Stimulated activated CD4-positive, alpha-beta T cell treated with anti-CD3 and anti-CD28 coated beads, TNF-alpha, amount 100 ng/mL, for 24 hours (primary cell): ENCODE data around the gene ROCK1.

Experiments used
- DNase-seq, 3 experiments: peaks; one replicate each; pipeline ENCODE4 v3.0.0-alpha.2; 2020; ENCODE audit warnings: low read depth in 3 of 3

ROCK1 gene

DNA sequence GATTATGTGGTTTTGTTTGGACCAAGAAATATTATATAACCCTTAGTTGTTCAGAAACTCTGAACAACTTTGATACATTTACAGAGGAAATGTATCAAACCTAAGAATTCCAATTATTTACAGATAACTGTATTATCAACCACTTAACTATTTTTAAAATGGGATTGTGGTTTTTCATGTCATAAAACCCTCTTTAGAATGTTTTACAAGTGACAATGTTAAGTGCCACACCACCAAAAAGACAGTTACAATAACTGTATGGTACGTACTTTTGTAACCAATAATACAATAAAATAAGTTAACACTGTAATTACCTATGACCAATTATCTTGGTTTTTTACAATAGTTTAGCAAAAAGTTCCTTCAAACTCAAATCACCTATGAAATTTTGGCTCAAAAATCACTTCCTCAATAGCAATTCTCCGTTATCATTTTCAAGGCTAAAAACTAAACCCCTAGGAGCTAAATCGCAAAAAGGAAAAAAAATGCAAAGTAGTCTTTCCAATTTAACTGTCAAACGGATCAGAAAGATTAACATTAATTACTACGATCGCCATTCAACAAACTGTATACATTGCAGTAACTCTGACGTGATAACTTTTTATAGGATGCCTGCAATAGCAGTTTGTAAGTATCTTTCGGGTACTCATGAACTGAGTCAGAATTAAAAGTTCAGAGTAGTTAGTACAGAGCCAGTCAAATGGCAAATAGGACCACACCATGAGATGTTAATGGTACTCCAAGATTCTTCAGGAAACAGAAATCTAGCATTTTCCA, 1.5 kb downstream of the ROCK1 start:
- DNase-seq: no peak

DNA sequence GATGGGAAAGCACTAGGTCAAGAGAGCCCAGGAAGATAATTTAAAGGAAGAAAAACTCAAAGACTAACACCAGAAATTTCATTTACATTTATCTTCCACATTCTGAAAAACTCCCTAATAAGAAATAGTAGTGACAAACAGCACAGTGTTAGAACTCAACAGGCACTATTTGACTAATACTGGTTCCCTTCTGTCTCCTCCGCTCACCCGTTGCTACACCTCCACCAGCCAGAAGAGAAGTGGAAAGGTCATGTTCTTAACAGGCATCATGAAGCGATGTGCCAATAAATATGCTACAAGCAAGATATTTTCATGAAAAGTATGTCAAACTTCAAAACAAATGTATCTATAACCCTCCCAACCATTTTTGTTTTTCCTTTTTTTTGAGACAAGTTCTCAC, 5.7 kb downstream of the ROCK1 start:
- no peak for DNase-seq

DNA sequence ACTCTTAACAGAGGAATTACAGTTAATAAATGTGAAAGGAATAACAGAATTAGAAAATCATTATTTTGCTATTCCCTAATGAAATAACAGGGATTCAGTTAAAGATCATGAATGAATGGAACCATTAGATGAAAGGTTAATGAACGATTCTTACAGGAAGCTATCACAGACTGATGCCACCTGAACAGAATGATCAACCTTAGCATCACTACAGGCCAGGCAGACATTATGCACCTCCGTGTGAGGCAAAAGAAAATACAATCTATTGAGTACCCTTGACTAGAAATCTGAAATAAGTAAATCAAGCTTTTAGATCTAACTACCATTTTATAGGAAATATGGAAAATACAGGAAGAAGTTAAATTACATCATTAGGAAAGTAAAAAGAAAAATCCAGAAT, 10.4 kb downstream of the ROCK1 start:
- no peak for DNase-seq

DNA sequence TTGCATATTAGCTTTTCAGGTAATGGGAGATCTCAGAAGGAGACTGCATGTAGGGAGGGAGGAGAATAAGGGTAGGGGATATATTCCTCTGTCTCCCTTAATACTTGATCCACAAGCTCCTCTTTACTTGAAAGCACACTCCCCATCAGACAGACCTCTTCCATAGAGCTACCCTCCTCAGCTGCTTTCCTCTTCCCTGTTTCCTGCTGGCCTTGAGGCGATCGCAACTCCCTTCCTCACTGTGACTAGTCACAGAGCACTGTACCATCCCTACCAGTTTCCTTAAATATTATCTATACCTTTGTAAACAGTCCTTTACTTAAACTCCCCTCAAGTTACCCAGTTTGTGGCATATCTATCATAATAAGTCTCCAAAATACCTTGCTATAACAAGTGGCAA, 10.9 kb downstream of the ROCK1 start:
- DNase-seq: no peak

DNA sequence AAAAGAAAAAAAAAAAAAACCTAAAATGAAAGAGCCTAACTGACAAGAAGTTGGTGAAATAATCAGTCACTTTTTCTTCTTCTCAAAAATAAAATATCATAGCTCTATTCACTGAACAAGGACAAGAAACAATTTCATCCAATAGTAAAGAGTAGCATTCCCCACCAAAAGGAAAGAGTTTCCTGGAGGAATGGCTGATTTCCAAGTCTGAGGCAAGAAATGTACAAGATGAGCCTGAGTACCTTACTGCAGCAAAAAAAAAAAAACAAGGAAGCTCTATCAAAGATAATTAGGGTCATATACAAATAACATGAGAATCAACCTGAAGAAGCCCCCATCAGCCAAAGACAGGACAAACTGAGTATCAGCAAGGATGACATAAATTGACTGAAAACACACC, 11.5 kb downstream of the ROCK1 start:
- no peak for DNase-seq

DNA sequence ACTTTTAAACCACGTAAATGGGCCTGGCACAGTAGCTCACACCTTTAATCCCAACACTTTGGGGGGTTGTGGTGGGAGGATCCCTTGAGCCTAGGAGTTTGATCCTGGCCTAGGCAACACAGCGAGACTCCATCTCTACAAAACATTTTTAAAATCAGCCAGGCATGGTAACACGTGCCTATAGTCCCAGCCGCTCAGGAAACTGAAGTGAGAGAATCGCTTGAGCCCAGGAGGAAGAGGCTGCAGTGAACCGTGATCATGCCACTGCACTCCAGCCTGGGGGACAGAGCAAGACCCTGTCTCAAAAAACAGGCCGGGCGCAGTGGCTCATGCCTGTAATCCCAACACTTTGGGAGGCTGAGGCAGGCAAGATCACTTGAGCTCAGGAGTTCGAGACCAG, 12.2 kb downstream of the ROCK1 start:
- no peak for DNase-seq

DNA sequence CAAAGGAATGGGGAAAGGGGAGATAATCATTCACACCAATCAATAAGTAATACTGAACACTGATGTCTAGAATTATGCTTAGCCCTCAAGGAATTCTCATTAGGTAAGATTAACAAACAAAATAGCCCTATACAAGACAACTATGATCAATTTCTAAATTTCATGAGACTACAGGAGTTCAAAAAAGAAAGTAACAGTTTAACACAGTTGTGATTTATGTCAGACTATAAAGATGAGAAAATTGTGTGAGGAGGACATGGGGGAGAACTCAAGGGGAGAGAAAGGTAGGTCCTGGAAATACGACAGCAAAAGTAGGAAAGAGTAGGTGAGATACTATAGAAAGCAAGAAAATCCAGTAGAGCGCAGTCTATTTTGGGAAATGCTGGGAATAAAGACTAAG, 14.9 kb downstream of the ROCK1 start:
- DNase-seq: no peak

DNA sequence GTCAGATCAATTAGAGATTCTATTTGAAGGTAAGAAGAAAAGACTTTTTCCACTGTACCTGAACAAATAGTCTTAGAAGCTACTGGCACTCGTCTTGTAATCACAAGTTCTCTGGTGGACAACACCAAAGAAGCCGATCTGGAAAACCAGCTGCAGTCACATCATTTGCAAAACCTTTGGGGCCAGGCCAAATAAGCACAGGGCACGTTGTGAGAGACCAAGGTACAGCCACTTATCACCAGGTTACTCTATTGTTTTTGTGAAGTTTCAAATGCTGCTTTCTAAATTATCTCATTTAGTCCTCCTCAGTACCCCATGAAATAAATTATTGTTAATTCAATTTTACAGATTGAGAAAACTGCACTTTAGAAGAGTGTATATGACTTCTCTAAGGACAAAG, 18.5 kb downstream of the ROCK1 start:
- no peak for DNase-seq

DNA sequence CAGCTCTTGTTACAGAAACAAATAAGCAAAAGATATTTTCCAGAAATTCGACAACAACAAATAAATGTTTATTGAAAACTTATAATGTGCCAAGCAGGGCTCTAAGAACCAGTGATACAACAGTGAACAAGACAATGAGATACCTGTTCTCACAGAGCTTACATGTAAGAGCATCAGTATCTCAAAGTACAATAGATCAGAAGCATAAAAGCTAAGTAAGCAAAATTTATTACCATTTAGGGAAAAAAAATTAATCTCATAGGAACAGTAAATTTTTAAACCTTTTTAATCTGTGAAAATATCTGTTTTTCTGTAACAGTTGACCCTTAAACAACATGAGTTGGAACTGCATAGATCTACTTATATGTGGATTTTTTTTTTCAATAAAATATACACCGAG, 20.9 kb downstream of the ROCK1 start:
- DNase-seq: no peak

DNA sequence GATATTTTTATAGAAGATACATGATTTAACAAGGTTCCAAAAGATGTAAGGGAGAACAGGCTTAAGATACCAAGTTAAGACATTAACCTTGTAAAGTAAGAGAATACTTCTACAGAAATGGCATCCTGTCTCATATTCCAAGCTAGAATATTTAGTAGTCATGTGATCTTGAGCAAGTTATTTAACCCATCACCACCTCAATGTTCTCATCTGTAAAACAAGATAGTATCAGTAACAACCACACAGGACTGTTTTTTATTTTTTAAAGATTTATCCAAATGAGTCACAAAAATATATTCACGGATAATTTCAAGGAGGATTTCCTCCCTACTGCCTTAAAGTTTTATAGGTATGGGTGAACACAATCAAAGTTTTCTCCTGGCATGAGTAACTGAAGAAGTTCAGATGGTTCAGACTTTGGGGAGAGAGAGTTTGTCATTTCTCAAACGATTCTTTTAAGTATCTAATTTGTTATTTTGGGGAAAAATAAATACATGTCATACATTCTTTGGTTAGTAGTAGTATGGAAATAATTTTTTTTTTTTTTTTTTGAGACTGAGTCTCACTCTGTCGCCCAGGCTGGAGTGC, 25.9 kb downstream of the ROCK1 start:
- no peak for DNase-seq

DNA sequence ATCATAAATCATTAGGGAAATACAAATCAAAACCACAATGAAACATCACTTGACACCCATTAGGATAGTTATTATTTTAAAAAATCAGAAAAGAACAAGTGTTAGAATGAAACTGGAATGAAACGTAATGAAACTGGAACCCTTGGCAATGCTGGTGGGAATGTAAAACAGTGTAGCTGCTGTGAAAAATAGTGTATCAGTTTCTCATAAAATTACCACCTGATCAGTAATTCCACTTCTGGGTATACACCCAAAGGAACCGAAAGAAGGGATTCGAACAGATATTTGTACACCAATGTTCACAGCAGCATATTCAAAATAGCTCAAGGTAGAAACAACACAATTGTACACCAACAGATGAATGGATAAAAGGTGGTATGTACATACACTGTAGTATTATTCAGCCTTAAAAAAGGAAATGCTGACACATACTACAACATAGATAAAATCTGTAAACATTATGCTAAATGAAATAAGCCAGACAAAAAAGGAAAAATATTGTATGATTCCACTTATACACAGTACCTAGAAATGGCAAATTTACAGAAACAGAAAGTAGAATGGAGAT, 27.0 kb downstream of the ROCK1 start:
- DNase-seq: no peak

DNA sequence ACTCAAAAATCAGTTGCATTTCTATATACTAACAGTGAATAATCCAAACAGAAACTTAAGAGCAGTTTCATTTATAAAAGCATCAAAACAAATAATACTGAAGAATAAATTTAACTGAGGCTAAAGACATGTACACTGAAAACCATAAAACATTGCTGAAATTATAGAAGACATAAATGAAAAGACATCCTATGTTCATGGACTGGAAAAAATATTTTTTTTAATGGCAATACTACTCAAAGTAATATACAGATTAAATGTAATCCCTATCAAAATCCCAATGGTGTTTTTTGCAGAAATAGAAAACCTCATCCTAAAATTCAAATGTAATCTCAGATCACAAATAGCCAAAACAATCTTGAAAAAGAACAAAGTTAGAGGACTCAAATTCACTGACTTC, 28.6 kb downstream of the ROCK1 start:
- DNase-seq: no peak

DNA sequence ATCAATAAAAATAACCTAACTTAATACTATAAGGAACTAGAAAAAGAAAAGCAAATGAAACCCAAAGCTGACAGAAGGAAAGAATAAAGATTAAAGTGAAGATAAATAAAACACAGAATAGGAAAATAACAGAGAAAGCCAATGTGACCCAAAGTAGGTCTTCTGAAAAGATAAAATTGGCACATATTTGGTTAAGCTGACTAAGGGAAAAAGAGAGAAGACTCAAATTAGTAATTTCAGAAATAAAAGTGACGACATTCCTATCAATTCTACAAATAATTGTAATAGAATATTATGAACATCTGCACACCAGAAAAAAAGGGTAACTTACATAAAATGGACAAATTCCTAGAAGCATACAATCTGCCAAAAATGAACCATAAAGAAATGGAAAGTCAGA, 30.2 kb downstream of the ROCK1 start:
- no peak for DNase-seq

DNA sequence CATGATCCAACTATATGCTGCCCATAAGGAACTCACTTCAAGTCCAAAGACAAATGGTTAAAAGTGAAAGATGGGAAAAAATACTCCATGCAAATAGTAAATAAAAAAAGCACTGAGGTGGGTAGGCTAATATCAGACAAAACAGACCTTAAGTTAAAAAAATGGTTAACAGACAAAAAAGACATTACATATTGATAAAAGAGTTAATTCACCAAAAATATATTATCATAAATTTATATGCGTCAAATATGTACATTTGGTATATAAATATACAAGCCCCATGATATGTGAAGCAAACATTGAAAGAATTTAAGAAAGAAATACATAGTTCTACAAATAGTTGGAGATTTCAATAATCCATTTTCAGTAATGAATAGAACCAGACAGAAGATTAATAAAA, 31.0 kb downstream of the ROCK1 start:
- no peak for DNase-seq

DNA sequence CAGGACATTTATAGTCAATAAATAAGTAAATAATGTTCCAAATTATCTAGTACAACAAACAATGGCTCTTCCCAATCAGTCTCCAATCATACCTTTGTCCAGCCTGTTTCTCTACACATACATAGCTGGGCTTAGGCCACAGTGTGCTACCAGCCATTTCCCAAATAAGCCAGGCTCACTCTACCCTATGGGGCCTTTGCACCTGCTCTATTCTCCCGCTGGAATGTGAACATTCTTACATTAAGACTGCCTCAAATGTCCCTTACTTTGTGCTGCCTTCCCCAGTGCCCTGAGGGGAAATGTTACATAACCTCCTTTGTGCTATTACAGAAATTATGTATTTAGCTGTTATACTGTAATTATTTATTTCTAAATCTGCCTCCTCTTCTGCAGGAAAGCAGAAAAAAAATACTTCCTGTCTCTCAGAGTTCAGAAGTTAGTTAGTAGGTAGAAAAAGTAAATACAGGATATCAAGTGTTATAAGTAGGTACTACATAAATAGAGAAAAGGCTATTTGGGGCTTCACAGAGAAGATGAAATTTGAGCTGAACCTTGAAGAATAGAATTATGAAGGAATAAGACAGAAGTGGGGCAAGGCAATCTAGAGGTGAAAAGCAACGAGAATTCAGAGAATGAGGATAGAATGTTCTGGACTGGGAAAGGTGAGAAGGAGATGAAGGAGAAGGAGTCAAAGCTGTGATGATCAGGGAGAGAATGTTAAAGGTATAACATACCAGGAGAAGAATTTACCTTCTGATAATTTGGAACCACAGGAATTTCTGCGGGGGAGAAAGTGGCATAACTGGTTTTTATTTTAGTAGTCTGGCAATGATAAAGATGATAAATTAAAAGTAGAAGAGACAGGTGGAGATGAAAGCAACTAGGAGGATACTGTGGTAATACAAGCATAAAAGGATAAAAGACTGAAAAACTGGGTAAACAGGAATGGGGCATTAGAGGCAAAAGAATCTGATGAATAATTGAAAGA, 37.0 kb downstream of the ROCK1 start:
- DNase-seq: no peak

DNA sequence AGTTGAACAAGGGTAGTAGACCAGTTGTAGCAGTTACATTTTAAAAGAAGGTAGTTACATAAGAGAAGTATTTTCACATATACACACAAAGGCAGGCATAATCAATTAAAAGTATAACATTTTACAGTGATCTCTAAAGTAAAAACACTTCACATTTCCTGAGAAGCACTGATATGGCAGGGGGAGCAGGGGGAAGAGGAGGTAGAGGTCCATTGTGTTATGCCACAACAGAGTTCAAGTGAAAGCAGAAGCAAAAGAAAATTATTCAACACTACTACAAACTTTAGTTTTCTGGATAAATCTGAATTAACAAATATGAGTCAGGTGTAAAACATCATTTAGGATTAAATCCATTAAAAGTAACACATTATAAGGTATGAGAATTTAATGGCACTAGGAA, 38.4 kb downstream of the ROCK1 start:
- no peak for DNase-seq

DNA sequence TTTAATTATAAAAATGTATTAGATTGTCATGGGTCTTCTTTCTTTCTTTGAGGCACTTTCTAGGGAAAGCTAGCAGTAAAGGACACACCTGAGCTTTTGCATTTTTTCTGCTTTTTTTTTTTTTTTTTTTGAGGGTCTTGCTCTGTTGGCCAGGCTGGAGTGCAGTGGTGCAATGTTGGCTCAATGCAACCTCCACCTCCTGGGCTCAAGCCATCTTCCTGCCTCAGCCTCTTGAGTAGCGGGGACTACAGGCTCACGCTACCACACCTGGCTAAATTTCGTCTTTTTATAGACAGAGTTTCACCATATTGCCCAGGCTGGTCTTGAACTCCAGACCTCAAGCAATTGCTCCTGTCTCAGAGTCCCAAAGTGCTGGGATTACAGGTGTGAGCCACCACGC, 40.5 kb downstream of the ROCK1 start:
- DNase-seq: no peak

DNA sequence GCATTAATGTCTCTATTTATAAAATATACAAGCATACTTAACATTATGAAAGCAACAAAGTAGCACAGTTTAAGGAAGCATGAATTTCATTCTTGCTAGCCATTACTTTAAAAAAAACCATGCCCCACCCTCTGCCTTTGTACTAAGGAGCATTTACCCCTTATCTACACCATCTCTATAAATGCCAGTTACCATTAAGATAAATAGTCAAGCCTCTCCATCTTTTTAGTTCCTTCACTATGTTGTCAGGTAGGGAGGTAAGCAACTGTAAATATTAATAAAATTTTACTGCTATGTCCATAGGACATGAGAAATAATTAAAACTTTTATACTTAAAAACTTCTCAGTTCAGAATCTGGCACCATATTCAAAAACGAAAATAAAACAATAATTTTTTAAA, 42.1 kb downstream of the ROCK1 start:
- no peak for DNase-seq

DNA sequence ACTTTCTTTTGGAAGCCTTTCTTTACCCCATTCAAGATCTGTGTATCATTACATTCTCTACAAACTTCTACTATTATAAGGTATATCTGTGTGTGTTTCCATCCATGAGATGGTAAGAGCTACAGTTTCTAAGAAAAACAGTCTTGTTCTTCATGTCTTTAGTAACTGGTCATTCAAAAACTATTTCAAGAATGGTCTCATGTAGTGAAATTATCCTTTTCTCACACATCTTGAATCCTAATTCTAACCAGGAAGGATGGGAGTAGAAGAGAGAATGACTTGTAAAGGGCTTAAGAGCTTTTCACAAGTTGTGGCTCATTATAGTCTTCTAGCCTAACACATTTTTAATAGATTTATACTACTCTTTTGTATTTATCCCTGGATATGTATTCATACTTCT, 47.3 kb downstream of the ROCK1 start:
- no peak for DNase-seq

DNA sequence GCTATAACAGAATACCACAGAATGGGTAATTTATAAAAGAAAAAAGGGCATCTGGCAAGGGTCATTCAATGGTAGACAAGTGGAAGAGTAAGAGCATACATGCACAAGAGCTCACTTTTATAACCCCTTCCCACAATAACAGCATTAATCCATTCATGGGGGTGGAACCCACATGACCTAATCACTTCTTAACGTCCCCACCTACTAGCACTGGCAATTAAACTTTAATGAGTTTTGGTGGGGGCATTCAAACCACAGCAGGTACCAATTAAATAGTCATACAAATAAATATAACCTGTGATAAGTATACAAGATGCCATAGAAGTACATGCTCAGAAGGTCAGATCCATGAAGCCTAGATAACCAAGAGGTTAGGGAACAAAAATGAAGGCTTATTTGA, 48.6 kb downstream of the ROCK1 start:
- DNase-seq: no peak

DNA sequence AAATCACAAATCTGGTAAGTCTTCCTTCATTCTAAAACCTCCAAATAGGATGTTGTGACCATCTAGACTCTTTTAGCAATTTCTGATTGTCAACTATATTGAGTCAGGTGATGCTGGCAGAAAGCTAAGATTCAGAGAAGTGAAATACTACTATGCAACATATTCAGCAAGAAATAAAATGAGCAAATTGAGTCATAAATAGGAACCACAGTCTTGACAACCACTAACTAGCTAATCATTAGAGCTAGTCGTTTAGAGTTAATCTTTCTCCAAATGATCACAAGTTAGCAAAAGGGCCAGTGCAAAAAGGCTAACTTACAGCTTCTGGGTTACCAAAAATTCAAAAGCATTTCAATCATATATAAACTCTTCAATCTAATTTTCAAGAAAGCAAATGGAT, 54.5 kb downstream of the ROCK1 start:
- DNase-seq: no peak

DNA sequence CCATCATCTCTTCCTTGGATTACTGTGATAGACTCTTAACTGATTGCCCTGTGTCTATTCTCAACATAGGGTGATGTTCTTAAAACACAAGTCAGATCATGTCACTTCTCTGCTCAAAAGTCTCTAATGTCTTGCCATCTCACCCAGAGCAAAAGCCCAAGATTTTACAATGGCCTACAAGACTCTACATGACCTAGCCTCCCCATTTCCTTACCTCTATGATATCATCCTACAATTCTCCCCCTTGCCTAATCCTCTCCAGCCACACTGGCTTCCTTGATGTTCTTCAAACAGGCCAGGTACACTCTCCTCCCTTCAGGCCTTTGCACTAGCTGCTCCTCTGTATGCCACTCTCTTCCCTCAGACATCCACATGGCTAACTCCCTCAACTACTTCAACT, 55.1 kb downstream of the ROCK1 start:
- no peak for DNase-seq
